Spleen (tissue), 7 donors: ENCODE measurements around the gene ITFG2.

ENCODE experiments used
- CTCF ChIP-seq, 11 experiments: fragments of 200-600 bp in 7 of 11; fragments of 450-650 bp in 4 of 11; sonication (generic) in 4 of 11; IDR thresholded peaks in 8 of 11; conservative IDR thresholded peaks in 3 of 11; 1 replicate in 7 of 11; 2 replicates in 4 of 11; pipeline versions ENCODE4 v1.4.0 to v1.8.0; 2016 to 2021; ENCODE audit warnings: antibody characterized with exemption in 11 of 11, inconsistent platforms in 4 of 11, mild to moderate bottlenecking in 1 of 11
- POLR2A ChIP-seq, 3 donors: fragments of 450-650 bp; IDR thresholded peaks; one replicate each; pipeline ENCODE4 v1.5.1; 2017; ENCODE audit warnings: antibody characterized with exemption in 3 of 3, mild to moderate bottlenecking in 1 of 3
- donor health status: DM: no; HTN: no; CAD: no; lungs with moderate emphysema.
- donor health status: DM: no; HTN: no; CAD: no.
- donor health status: DM: no; HTN: no; CAD: no.

- TF ChIP-seq CTCF (IDR thresholded peaks at IDR 0.05 in 8 of 11, conservative IDR thresholded peaks at IDR 0.05 in 3 of 11) (no peak), POLR2A (IDR thresholded peaks at IDR 0.05) (no peak)
Observed at GRCh38 chr12:2820432-2820831, 8.0 kb downstream of the ITFG2 start.
